HG03103 (cell line): ENCODE measurements around the gene NDRG2.
"Not testable (repeated sequence)": the region's sequence is repeated elsewhere in the genome, so short reads cannot be mapped to it uniquely, and the experiment has no call there.

Source experiments
- ATAC-seq: cut with Tn5 transposase; IDR thresholded peaks from one replicate; pipeline ENCODE4 v1.9.1; 2021; ENCODE audit warnings: low read depth; ENCODE audit not compliant: unreplicated experiment

Gene NDRG2

GRCh38 chr14:21056520-21057163, 31.8 kb upstream of the NDRG2 start:
- ATAC-seq, result no peak

DNA sequence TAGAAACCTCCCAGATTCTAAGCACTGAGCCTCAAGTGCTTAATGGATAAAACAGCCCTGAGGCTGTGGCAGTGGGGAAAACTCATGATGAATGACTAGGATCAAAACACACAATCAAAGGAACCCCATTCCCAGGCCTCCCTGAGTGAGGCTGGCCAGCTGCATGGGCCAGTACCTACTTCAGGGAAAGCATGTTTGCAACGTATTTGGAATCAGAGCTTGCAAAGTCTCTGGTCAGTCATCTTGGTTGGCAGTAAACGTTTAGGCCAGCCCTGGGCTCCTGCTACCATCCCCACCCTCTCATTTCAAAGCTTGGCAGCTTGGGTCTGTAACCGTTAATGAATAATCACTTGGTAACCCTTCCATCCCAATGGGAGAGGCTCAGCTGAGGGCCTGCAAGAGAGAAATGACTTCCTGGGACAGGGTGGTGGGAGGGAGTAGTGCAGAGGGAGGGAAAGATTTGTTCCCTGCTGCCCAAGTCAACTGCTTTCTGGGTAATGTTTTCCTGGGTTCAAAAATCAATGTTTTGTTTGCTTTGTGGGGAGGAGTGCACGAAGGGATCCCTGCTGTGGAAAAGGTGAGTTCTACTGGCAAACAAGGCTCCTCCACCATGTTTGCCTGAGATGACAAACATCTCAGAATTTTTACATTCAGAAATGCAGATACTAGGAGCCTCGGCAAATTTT, 30.7 kb upstream of the NDRG2 start:
- ATAC-seq, result no peak

GRCh38 chr14:21054768-21055145, 29.9 kb upstream of the NDRG2 start:
- ATAC-seq, result no peak

DNA sequence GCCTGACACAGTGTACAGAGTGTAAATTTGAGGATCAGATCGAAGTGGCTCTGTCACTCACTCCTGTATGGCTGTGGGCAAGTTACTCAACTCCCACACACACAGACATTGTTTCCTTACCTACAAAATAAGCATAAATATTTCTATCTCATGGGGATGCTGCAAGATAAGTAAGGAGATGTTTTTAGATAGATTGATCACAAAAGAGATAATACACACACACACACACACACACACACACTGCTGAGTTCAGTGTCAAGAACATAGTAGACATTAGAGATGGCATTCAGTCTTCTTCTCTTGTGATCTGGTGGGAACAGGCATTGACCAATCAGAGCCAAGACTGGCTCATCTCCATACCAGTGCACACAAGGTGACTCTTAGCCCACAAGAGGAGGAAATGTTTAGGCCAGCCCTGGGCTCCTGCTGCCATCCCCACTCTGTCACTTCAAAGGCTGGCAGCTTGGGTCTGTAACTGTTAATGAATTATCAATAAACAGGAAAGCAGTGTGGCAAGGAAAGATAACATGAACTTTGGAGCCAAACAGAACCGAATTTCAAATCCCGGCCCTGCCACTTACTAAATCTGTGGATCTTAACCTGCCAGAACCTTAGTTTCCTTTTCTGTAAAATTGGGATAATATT, 29.4 kb upstream of the NDRG2 start:
- ATAC-seq, result no peak

- ATAC-seq, result no peak
Observed at GRCh38 chr14:21053184-21054122, 28.6 kb upstream of the NDRG2 start.

DNA sequence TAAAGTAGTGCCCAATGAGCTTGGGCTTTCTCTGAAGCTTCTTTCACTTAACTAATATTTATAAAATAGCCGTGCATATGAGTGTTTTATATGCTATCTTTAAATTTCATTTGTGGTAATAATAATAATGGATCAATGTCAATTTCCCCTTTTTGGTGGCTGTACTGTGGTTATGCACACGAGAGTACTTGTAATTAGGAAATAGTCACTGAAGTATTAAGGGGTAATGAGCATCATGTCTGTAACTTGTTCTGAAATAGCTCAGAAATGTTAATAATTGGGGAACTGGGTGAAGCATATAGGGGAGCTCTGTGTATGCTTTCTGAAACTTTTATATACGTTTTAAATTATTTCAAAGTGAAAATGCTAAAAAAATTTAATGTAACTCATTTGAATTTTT, 25.7 kb upstream of the NDRG2 start:
- no peak for ATAC-seq

- no peak for ATAC-seq
Observed at GRCh38 chr14:21049271-21049673, 24.4 kb upstream of the NDRG2 start.

DNA sequence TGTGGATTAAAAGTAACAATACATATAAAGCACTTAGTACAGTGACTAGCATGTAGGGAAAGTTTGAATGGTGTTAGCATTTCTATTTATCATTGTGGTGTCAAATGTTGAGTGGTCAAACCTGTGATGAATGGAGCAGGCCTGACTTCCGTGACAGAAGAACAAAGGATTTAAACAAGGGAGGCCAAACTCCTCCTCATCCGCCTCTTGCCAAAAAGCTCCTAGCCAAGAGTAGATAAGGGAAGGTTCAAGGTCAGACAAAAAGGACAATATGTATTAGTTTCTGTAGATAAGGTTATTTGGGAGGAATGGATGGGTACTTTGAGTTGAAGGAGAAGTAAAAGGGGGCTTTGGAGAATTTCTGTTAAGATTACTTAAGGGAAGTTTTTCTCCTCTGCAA, 23.8 kb upstream of the NDRG2 start:
- no peak for ATAC-seq

DNA sequence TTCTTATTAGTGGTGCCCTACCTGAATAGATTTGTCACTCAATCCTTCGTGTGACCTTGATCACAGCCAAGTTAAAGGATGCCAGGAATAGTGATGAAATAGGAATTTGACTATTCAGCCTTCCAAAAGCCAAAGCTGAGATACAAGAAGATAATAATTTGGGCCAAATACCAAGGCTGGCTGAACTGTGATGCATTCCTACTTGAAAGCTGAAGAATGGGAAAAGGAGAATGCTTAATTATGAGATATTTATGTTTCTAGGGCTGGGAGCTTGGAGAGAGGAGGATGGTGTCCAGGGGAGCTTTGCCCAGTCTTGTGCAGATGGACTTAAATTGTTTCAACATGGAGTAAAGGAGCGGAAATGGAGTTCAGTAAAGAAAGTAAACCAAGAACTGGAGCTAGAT, 22.5 kb upstream of the NDRG2 start:
- no peak for ATAC-seq

GRCh38 chr14:21043974-21044618, 19.2 kb upstream of the NDRG2 start:
- ATAC-seq, result no peak

GRCh38 chr14:21043387-21043973, 18.6 kb upstream of the NDRG2 start:
- no peak for ATAC-seq

DNA sequence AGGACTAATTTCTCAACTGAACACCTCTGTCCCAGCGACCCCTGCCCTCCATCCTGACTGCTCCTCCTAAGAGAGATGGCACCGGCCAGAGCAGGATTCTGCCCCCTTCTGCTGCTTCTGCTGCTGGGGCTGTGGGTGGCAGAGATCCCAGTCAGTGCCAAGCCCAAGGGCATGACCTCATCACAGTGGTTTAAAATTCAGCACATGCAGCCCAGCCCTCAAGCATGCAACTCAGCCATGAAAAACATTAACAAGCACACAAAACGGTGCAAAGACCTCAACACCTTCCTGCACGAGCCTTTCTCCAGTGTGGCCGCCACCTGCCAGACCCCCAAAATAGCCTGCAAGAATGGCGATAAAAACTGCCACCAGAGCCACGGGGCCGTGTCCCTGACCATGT, 18.1 kb upstream of the NDRG2 start:
- no peak for ATAC-seq

GRCh38 chr14:21041676-21042433, 17.0 kb upstream of the NDRG2 start, which contains the start of gene RNASE7:
TSS of gene RNASE7 (plus strand) at chr14:21042362. CDS start at chr14:21042993, 631 bp downstream.
- ATAC-seq, result no peak

- ATAC-seq, result not testable (repeated sequence)
Observed at GRCh38 chr14:21040941-21041340, 16.1 kb upstream of the NDRG2 start.

GRCh38 chr14:21040370-21040925, 15.6 kb upstream of the NDRG2 start:
- no peak for ATAC-seq

- no peak for ATAC-seq
Observed at GRCh38 chr14:21039585-21040369, 14.9 kb upstream of the NDRG2 start.

- ATAC-seq, result no peak
Observed at GRCh38 chr14:21038441-21039422, 13.9 kb upstream of the NDRG2 start.
